Stimulated activated CD8-positive, alpha-beta memory T cell treated with anti-CD3 and anti-CD28 coated beads, Interleukin-12 subunit alpha, Interleukin-12 subunit beta, amount 100 ng/mL, for 1 hour (primary cell): ENCODE results near the gene EIF3C.
"Not testable (repeated sequence)": the region's sequence is repeated elsewhere in the genome, so short reads cannot be mapped to it uniquely, and the experiment has no call there.

ENCODE experiments used
- DNase-seq: peaks from one replicate; pipeline ENCODE4 v3.0.0-alpha.2; 2020; ENCODE audit warnings: low read depth

Gene EIF3C

GRCh38 chr16:28711220-28712083 lies at the start of gene EIF3C:
TSS of gene EIF3C (plus strand) at chr16:28711464. CDS start at chr16:28711687, 223 bp downstream.
- DNase-seq, result not testable (repeated sequence)

- not testable (repeated sequence) for DNase-seq
These were observed 45.0 kb upstream of the EIF3C start for GRCh38 chr16:28666264-28666663.

- not testable (repeated sequence) for DNase-seq
These were observed 43.8 kb upstream of the EIF3C start for GRCh38 chr16:28667480-28667879.

GRCh38 chr16:28668199-28668598 lies 43.1 kb upstream of the EIF3C start:
- not testable (repeated sequence) for DNase-seq

- not testable (repeated sequence) for DNase-seq
These were observed 22.8 kb upstream of the EIF3C start for GRCh38 chr16:28688327-28688952.

GRCh38 chr16:28689425-28689824 lies 21.8 kb upstream of the EIF3C start:
- DNase-seq, result not testable (repeated sequence)

GRCh38 chr16:28691722-28692121 lies 19.5 kb upstream of the EIF3C start:
- DNase-seq, result not testable (repeated sequence)

GRCh38 chr16:28693257-28693950 lies 17.9 kb upstream of the EIF3C start:
- DNase-seq, result not testable (repeated sequence)

- not testable (repeated sequence) for DNase-seq
These were observed 11.5 kb upstream of the EIF3C start for GRCh38 chr16:28699792-28700191.

GRCh38 chr16:28700349-28700748 lies 10.9 kb upstream of the EIF3C start:
- not testable (repeated sequence) for DNase-seq

GRCh38 chr16:28701384-28701783 lies 9.9 kb upstream of the EIF3C start:
- DNase-seq, result not testable (repeated sequence)

- not testable (repeated sequence) for DNase-seq
These were observed 7.0 kb upstream of the EIF3C start for GRCh38 chr16:28704246-28704645.

- DNase-seq, result not testable (repeated sequence)
These were observed 11.8 kb downstream of the EIF3C start for GRCh38 chr16:28722852-28723650.

- DNase-seq, result not testable (repeated sequence)
These were observed 20.0 kb downstream of the EIF3C start for GRCh38 chr16:28731253-28731652.

GRCh38 chr16:28732455-28733124 lies 21.3 kb downstream of the EIF3C start:
- DNase-seq, result not testable (repeated sequence)

- DNase-seq, result not testable (repeated sequence)
These were observed 28.5 kb downstream of the EIF3C start for GRCh38 chr16:28739787-28740186.

- not testable (repeated sequence) for DNase-seq
These were observed 29.4 kb downstream of the EIF3C start for GRCh38 chr16:28740631-28741030.

GRCh38 chr16:28741295-28741694 lies 30.0 kb downstream of the EIF3C start:
- DNase-seq, result not testable (repeated sequence)

- not testable (repeated sequence) for DNase-seq
These were observed 35.5 kb downstream of the EIF3C start for GRCh38 chr16:28746618-28747350.

- peak; percentile 8 for DNase-seq
These were observed 38.8 kb downstream of the EIF3C start for GRCh38 chr16:28749997-28750465.
